ENCODE results near the gene ASTN1. TPM values are rescaled to one million over a fixed set of nuclear protein-coding genes. Genes with fewer than 3 reads are reported as not detected.

The ASTN1 gene
- total RNA-seq, 6 experiments from 2014 or later = not detected

- Mint-ChIP-seq H3K9me3 (peaks cover 35% of the 10 kb centered on the region), H3K4me3 (no peak overlapping the region), H3K27me3 (ENCODE audit: insufficient read depth) (peaks cover 2% of the 10 kb centered on the region; the same call in 1 of the 2 replicates), H3K36me3 (ENCODE audit: low read depth) (no peaks in the 10 kb centered on the region), H3K27ac (no peak overlapping the region), H3K4me1 (ENCODE audit: low read depth) (no peaks in the 10 kb centered on the region)
- TF ChIP-seq CTCF (IDR thresholded peaks at IDR 0.05) = no peak
- no peak for DNase-seq
Observed at GRCh38 chr1:176957603-176958002, 206.9 kb downstream of the ASTN1 start.

- H3K36me3 Mint-ChIP-seq (ENCODE audit: low read depth) = no peaks in the 10 kb centered on the region
- no peak for TF ChIP-seq CTCF (IDR thresholded peaks at IDR 0.05)
- no peak overlapping the region for H3K4me3 Mint-ChIP-seq
- H3K27me3 Mint-ChIP-seq (ENCODE audit: insufficient read depth) = peaks cover 2% of the 10 kb centered on the region
- H3K27ac Mint-ChIP-seq = no peak overlapping the region
- peaks cover 33% of the 10 kb centered on the region for H3K9me3 Mint-ChIP-seq
- H3K4me1 Mint-ChIP-seq (ENCODE audit: low read depth) = no peaks in the 10 kb centered on the region
- DNase-seq = no peak
Observed at GRCh38 chr1:176954242-176954641, 210.3 kb downstream of the ASTN1 start.

GRCh38 chr1:176950736-176951324 is 213.7 kb downstream of the ASTN1 start:
- Mint-ChIP-seq H3K27me3 (ENCODE audit: insufficient read depth) (peaks cover 2% of the 10 kb centered on the region), H3K4me3 (no peak overlapping the region), H3K9me3 (peaks cover 25% of the 10 kb centered on the region), H3K27ac (no peak overlapping the region), H3K4me1 (ENCODE audit: low read depth) (no peaks in the 10 kb centered on the region), H3K36me3 (ENCODE audit: low read depth) (no peaks in the 10 kb centered on the region)
- TF ChIP-seq CTCF (IDR thresholded peaks at IDR 0.05) = no peak
- DNase-seq = no peak

GRCh38 chr1:176949033-176949662 is 215.4 kb downstream of the ASTN1 start:
- peaks cover 31% of the 10 kb centered on the region for H3K9me3 Mint-ChIP-seq
- peak; percentile 61 for TF ChIP-seq CTCF (IDR thresholded peaks at IDR 0.05)
- no peak overlapping the region for H3K27ac Mint-ChIP-seq
- peaks cover 2% of the 10 kb centered on the region for H3K27me3 Mint-ChIP-seq (ENCODE audit: insufficient read depth)
- no peak overlapping the region for H3K4me3 Mint-ChIP-seq
- no peaks in the 10 kb centered on the region for H3K36me3 Mint-ChIP-seq (ENCODE audit: low read depth)
- H3K4me1 Mint-ChIP-seq (ENCODE audit: low read depth) = no peaks in the 10 kb centered on the region
- no peak for DNase-seq

GRCh38 chr1:176944606-176945005 is 219.9 kb downstream of the ASTN1 start:
- H3K36me3 Mint-ChIP-seq (ENCODE audit: low read depth) = no peaks in the 10 kb centered on the region
- no peaks in the 10 kb centered on the region for H3K4me1 Mint-ChIP-seq (ENCODE audit: low read depth)
- no peak overlapping the region for H3K4me3 Mint-ChIP-seq
- H3K9me3 Mint-ChIP-seq = peaks cover 43% of the 10 kb centered on the region
- TF ChIP-seq CTCF (IDR thresholded peaks at IDR 0.05) = no peak
- no peak for DNase-seq
- no peaks in the 10 kb centered on the region; the same call in 1 of the 2 replicates for H3K27me3 Mint-ChIP-seq (ENCODE audit: insufficient read depth)
- no peak overlapping the region for H3K27ac Mint-ChIP-seq

Data from HFFc6 (cell line).